ENCODE results near the gene SLC16A2.
"Not testable (repeated sequence)": the region's sequence is repeated elsewhere in the genome, so short reads cannot be mapped to it uniquely, and the experiment has no call there.

Gene SLC16A2

GRCh38 chrX:74445099-74445498 is 23.8 kb downstream of the SLC16A2 start:
- Histone ChIP-seq H3K9me3 (ENCODE audit: control insufficient read depth, insufficient read depth, low read length) (no peaks in the 10 kb centered on the region), H3K36me3 (ENCODE audit: control insufficient read depth, insufficient read depth, low read length) (no peaks in the 10 kb centered on the region), H3K4me1 (ENCODE audit: control insufficient read depth, insufficient read depth, low read length) (no peaks in the 10 kb centered on the region), H3K4me3 (ENCODE audit: low read length) (no peak overlapping the region), H3K27ac (ENCODE audit: low read length) (no peak overlapping the region), H3K27me3 (ENCODE audit: control insufficient read depth, insufficient read depth, low read length) (no peaks in the 10 kb centered on the region)
- DNase-seq (ENCODE audit: low read depth, low spot score), result no peak
- WGBS (ENCODE audit: insufficient coverage, insufficient read length), result no CpG with 5 or more reads among the region's 6 CpGs

- WGBS (ENCODE audit: insufficient coverage, insufficient read length), result no CpG with 5 or more reads among the region's 1 CpG
- no peaks in the 10 kb centered on the region for H3K9me3 ChIP-seq (ENCODE audit: control insufficient read depth, insufficient read depth, low read length)
- no peaks in the 10 kb centered on the region for H3K36me3 ChIP-seq (ENCODE audit: control insufficient read depth, insufficient read depth, low read length)
- H3K27me3 ChIP-seq (ENCODE audit: control insufficient read depth, insufficient read depth, low read length), result no peaks in the 10 kb centered on the region
- H3K27ac ChIP-seq (ENCODE audit: low read length), result no peak overlapping the region
- DNase-seq (ENCODE audit: low read depth, low spot score), result no peak
- H3K4me3 ChIP-seq (ENCODE audit: low read length), result no peak overlapping the region
- H3K4me1 ChIP-seq (ENCODE audit: control insufficient read depth, insufficient read depth, low read length), result no peaks in the 10 kb centered on the region
Measured at GRCh38 chrX:74446876-74447275, 25.6 kb downstream of the SLC16A2 start.

GRCh38 chrX:74448669-74449068 is 27.4 kb downstream of the SLC16A2 start:
- DNase-seq (ENCODE audit: low read depth, low spot score), result no peak
- no peaks in the 10 kb centered on the region for H3K36me3 ChIP-seq (ENCODE audit: control insufficient read depth, insufficient read depth, low read length)
- no peaks in the 10 kb centered on the region for H3K27me3 ChIP-seq (ENCODE audit: control insufficient read depth, insufficient read depth, low read length)
- H3K27ac ChIP-seq (ENCODE audit: low read length), result no peak overlapping the region
- no peak overlapping the region for H3K4me3 ChIP-seq (ENCODE audit: low read length)
- H3K9me3 ChIP-seq (ENCODE audit: control insufficient read depth, insufficient read depth, low read length), result no peaks in the 10 kb centered on the region
- no peaks in the 10 kb centered on the region for H3K4me1 ChIP-seq (ENCODE audit: control insufficient read depth, insufficient read depth, low read length)
- no CpG with 5 or more reads among the region's 5 CpGs for WGBS (ENCODE audit: insufficient coverage, insufficient read length)

GRCh38 chrX:74449322-74449936 is 28.1 kb downstream of the SLC16A2 start:
- Histone ChIP-seq H3K27me3 (ENCODE audit: control insufficient read depth, insufficient read depth, low read length) (no peaks in the 10 kb centered on the region), H3K36me3 (ENCODE audit: control insufficient read depth, insufficient read depth, low read length) (no peaks in the 10 kb centered on the region), H3K4me3 (ENCODE audit: low read length) (no peak overlapping the region), H3K4me1 (ENCODE audit: control insufficient read depth, insufficient read depth, low read length) (no peaks in the 10 kb centered on the region), H3K27ac (ENCODE audit: low read length) (no peak overlapping the region), H3K9me3 (ENCODE audit: control insufficient read depth, insufficient read depth, low read length) (no peaks in the 10 kb centered on the region)
- DNase-seq (ENCODE audit: low read depth, low spot score), result no peak
- no CpG with 5 or more reads among the region's 2 CpGs for WGBS (ENCODE audit: insufficient coverage, insufficient read length)

DNA sequence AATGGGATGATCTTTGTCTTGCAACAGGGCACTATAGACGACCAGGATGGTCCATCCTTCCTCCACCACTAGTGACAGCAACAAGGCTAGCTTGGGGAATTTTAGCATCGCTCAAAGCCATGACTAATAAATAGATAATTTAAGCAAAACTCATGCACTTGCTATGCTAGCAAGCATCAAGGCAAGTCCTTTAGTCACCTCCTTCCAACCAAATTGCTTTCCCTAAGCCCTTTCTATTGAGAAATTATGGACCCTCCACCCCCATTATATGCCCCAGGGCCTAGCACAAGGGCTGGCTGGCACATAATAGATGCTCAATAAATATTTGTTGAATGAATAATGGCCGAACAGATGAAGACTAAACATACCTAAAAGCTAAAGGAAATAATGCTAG is 28.6 kb downstream of the SLC16A2 start:
- Histone ChIP-seq H3K9me3 (ENCODE audit: control insufficient read depth, insufficient read depth, low read length) (no peaks in the 10 kb centered on the region), H3K4me1 (ENCODE audit: control insufficient read depth, insufficient read depth, low read length) (no peaks in the 10 kb centered on the region), H3K27me3 (ENCODE audit: control insufficient read depth, insufficient read depth, low read length) (no peaks in the 10 kb centered on the region), H3K36me3 (ENCODE audit: control insufficient read depth, insufficient read depth, low read length) (no peaks in the 10 kb centered on the region), H3K27ac (ENCODE audit: low read length) (no peak overlapping the region), H3K4me3 (ENCODE audit: low read length) (no peak overlapping the region)
- WGBS (ENCODE audit: insufficient coverage, insufficient read length), result no CpG with 5 or more reads among the region's 3 CpGs
- DNase-seq (ENCODE audit: low read depth, low spot score), result no peak

DNA sequence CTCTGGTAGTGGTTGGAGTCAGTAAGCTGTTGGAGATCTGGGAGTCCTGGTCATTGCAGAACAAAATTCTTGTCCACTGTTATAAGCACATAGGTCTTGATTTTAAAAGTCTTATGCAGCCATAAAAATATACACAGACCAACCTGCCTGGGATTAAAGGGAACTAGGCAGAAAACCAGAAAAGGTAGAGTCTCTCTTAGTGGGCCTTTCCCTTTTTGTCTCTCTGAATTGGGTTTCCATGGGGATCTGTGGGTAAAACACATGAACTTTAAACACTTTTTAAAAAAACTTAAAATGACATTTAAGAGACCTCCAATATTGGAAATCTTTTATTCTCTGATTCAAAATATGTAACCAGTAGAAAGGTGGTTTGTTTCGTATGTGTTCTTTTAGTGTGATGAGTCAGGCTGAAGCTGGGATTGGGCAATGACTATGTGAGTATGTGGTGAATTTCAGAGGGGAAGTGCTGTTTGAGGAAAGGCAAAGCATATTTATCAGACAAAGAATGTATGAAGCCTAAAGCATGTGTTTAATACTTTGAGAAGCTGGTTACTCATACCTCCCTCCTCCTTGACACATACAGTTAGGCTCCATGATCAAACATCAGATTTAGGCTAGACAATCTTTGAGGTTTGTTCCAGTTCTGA is 29.6 kb downstream of the SLC16A2 start:
- no peak overlapping the region for H3K4me3 ChIP-seq (ENCODE audit: low read length)
- H3K36me3 ChIP-seq (ENCODE audit: control insufficient read depth, insufficient read depth, low read length), result no peaks in the 10 kb centered on the region
- no peaks in the 10 kb centered on the region for H3K4me1 ChIP-seq (ENCODE audit: control insufficient read depth, insufficient read depth, low read length)
- H3K9me3 ChIP-seq (ENCODE audit: control insufficient read depth, insufficient read depth, low read length), result no peaks in the 10 kb centered on the region
- H3K27ac ChIP-seq (ENCODE audit: low read length), result no peak overlapping the region
- DNase-seq (ENCODE audit: low read depth, low spot score), result no peak
- no CpG with 5 or more reads among the region's 1 CpG for WGBS (ENCODE audit: insufficient coverage, insufficient read length)
- no peaks in the 10 kb centered on the region for H3K27me3 ChIP-seq (ENCODE audit: control insufficient read depth, insufficient read depth, low read length)

DNA sequence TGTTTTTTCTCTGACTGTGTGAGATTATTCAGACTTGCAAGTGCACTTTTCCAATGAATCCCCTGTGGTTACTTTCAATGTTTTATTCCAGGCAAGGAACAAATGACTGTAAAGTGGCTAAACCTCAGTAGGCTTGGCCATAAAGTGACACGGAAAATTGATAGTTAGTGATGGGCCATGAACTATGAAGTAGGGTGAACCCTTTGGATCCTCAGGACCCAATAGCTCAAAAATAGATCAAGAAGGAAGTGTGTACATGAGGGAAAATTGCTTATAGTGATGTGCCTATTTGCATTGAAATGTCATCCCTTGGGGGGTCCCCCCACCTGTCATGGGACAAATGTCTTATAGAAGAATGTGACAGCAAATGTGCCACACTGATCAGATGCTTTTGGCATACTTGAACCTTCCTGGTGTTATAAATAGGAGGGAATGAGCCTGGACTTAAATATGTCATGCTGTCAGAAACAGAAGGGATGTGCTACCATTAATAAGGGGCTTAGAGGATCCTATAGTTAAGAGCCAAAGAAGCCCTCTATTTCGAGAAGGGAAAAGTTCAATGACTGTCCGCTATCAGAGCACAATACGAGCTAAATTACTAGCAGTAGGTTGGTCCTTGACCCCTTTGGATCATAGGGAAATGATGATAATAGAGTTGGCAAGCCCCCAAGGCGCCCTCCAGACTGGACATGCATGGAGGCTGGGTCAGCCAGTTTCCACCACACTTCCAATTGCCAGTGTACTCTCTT is 30.3 kb downstream of the SLC16A2 start:
- WGBS (ENCODE audit: insufficient coverage, insufficient read length), result no CpG with 5 or more reads among the region's 5 CpGs
- no peak for DNase-seq (ENCODE audit: low read depth, low spot score)
- no peaks in the 10 kb centered on the region for H3K9me3 ChIP-seq (ENCODE audit: control insufficient read depth, insufficient read depth, low read length)
- no peaks in the 10 kb centered on the region for H3K27me3 ChIP-seq (ENCODE audit: control insufficient read depth, insufficient read depth, low read length)
- no peak overlapping the region for H3K27ac ChIP-seq (ENCODE audit: low read length)
- no peak overlapping the region for H3K4me3 ChIP-seq (ENCODE audit: low read length)
- H3K36me3 ChIP-seq (ENCODE audit: control insufficient read depth, insufficient read depth, low read length), result no peaks in the 10 kb centered on the region
- no peaks in the 10 kb centered on the region for H3K4me1 ChIP-seq (ENCODE audit: control insufficient read depth, insufficient read depth, low read length)

DNA sequence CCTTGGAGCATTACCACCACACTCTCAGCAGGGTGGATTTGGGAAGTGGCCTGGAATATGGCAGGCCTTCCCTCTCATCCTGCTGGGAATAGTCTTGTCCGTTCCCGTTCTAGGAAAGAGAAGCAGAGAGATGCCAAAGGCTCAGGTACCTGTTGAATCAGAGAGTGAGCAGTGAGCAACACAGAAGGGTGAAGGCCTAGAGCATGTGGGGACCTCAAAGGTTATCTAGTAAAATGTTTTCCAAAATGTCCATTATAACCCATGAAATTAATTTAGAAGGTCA is 30.8 kb downstream of the SLC16A2 start:
- DNase-seq (ENCODE audit: low read depth, low spot score), result no peak
- WGBS (ENCODE audit: insufficient coverage, insufficient read length), result no CpG with 5 or more reads among the region's 2 CpGs
- Histone ChIP-seq H3K36me3 (ENCODE audit: control insufficient read depth, insufficient read depth, low read length) (no peaks in the 10 kb centered on the region), H3K27me3 (ENCODE audit: control insufficient read depth, insufficient read depth, low read length) (no peaks in the 10 kb centered on the region), H3K27ac (ENCODE audit: low read length) (no peak overlapping the region), H3K9me3 (ENCODE audit: control insufficient read depth, insufficient read depth, low read length) (no peaks in the 10 kb centered on the region), H3K4me1 (ENCODE audit: control insufficient read depth, insufficient read depth, low read length) (no peaks in the 10 kb centered on the region), H3K4me3 (ENCODE audit: low read length) (no peak overlapping the region)

DNA sequence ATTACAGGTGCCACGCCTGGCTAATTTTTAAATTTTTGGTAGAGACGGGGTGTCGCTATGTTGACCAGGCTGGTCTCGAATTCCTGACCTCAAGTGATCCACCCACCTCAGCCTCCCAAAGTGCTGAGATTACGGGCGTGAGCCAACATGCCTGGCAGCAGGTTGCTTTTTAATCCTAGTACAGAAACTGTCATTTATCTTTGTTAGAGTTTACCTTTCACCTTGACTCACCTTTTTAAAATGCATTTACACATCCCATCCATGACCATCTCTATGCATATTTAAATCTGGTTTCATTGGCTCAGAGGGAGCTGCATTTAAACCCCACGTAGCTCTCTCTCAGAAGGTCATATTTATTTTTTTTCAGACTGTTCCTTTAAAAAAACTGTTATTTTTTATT is 31.9 kb downstream of the SLC16A2 start:
- WGBS (ENCODE audit: insufficient coverage, insufficient read length), result no CpG with 5 or more reads among the region's 7 CpGs
- H3K27me3 ChIP-seq (ENCODE audit: control insufficient read depth, insufficient read depth, low read length), result no peaks in the 10 kb centered on the region

DNA sequence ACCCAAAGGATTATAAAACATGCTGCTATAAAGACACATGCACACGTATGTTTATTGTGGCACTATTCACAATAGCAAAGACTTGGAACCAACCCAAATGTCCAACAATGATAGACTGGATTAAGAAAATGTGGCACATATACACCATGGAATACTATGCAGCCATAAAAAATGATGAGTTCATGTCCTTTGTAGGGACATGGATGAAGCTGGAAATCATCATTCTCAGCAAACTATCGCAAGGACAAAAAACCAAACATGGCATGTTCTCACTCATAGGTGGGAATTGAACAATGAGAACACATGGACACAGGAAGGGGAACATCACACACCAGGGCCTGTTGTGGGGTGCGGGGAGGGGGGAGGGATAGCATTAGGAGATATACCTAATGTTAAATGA is 32.9 kb downstream of the SLC16A2 start:
- not testable (repeated sequence) for H3K4me1 ChIP-seq (ENCODE audit: control insufficient read depth, insufficient read depth, low read length); H3K27ac ChIP-seq (ENCODE audit: low read length); H3K27me3 ChIP-seq (ENCODE audit: control insufficient read depth, insufficient read depth, low read length); H3K36me3 ChIP-seq (ENCODE audit: control insufficient read depth, insufficient read depth, low read length); H3K9me3 ChIP-seq (ENCODE audit: control insufficient read depth, insufficient read depth, low read length); DNase-seq (ENCODE audit: low read depth, low spot score); H3K4me3 ChIP-seq (ENCODE audit: low read length)
- WGBS (ENCODE audit: insufficient coverage, insufficient read length), result no CpG with 5 or more reads among the region's 3 CpGs

More for the DNA sequence above, 31.9 kb downstream of the SLC16A2 start:
- Histone ChIP-seq H3K4me1 (ENCODE audit: control insufficient read depth, insufficient read depth, low read length) (no peaks in the 10 kb centered on the region), H3K4me3 (ENCODE audit: low read length) (no peak overlapping the region), H3K36me3 (ENCODE audit: control insufficient read depth, insufficient read depth, low read length) (no peaks in the 10 kb centered on the region), H3K9me3 (ENCODE audit: control insufficient read depth, insufficient read depth, low read length) (no peaks in the 10 kb centered on the region), H3K27ac (ENCODE audit: low read length) (no peak overlapping the region)
- DNase-seq (ENCODE audit: low read depth, low spot score), result no peak

- no peak for DNase-seq (ENCODE audit: low read depth, low spot score)
- Histone ChIP-seq H3K4me3 (ENCODE audit: low read length) (no peak overlapping the region), H3K36me3 (ENCODE audit: control insufficient read depth, insufficient read depth, low read length) (no peaks in the 10 kb centered on the region), H3K4me1 (ENCODE audit: control insufficient read depth, insufficient read depth, low read length) (no peaks in the 10 kb centered on the region), H3K9me3 (ENCODE audit: control insufficient read depth, insufficient read depth, low read length) (no peaks in the 10 kb centered on the region), H3K27me3 (ENCODE audit: control insufficient read depth, insufficient read depth, low read length) (no peaks in the 10 kb centered on the region), H3K27ac (ENCODE audit: low read length) (no peak overlapping the region)
- WGBS (ENCODE audit: insufficient coverage, insufficient read length), result no CpG with 5 or more reads among the region's 1 CpG
Measured at GRCh38 chrX:74458736-74459135, 37.4 kb downstream of the SLC16A2 start.

All from iPS DF 6.9 (cell line).